HepG2 (cell line): Measurements from ENCODE around the gene PMFBP1. TPM values are rescaled to one million over a fixed set of nuclear protein-coding genes. Genes with fewer than 3 reads are reported as not detected.

Source experiments
- ATAC-seq: fragments of 200-7000 bp; cut with Tn5 transposase; 3 replicates; pipeline ENCODE4 v1.9.1; 2020; ENCODE audit warnings: mild to moderate bottlenecking, moderate library complexity
- BruUV-seq: library from RNA; stranded (reverse); fragments of 400-500 nt; replicated peaks from 2 replicates; lab custom pipeline; 2021; lab: Mats Ljungman, UMichigan
- CTCF ChIA-PET: fragments of 300-600 bp; formaldehyde crosslinking; extraction: SDS; loops from one replicate; lab custom pipeline; 2021; ENCODE audit warnings: low total read pairs, inconsistent platforms, low intra/inter-chr PET ratio; lab: Yijun Ruan, JAX
- POLR2A ChIA-PET: fragments of 350-600 bp; sonication (Branson Sonifier 250); formaldehyde crosslinking; loops from one replicate; lab custom pipeline; 2020; ENCODE audit warnings: antibody characterized with exemption, inconsistent platforms; lab: Yijun Ruan, JAX
- DNase-seq: peaks from one replicate; pipeline ENCODE4 v3.0.0-alpha.2; 2015; ENCODE audit warnings: low spot score
- FAIRE-seq: peaks from 3 replicates; lab custom pipeline; 2011; peaks lifted over from hg19 to GRCh38; lab: Jason Lieb, UNC
- H2AFZ ChIP-seq: one replicate; pipeline ENCODE4 v1.6.1; 2011; ENCODE audit warnings: low read length, inconsistent platforms
- H3K27ac ChIP-seq: fragments of 300-600 bp; 3 replicates; pipeline ENCODE4 v1.8.0; 2011; ENCODE audit warnings: mixed run types, mild to moderate bottlenecking, mixed read lengths, low read length, inconsistent platforms; ENCODE audit not compliant: insufficient read depth; ENCODE audit errors: extremely low read length
- H3K27me3 ChIP-seq, 2 experiments: fragments of 200-600 bp in 1 of 2; 2 replicates in 1 of 2; 3 replicates in 1 of 2; pipeline versions ENCODE4 v1.6.0 to v1.8.0; 2011; ENCODE audit warnings: low read length in 2 of 2, mild to moderate bottlenecking in 2 of 2, moderate library complexity in 2 of 2, inconsistent platforms in 1 of 2; ENCODE audit not compliant: insufficient read depth in 2 of 2, control insufficient read depth in 1 of 2
- H3K36me3 ChIP-seq, 2 experiments: fragments of 200-600 bp in 1 of 2; replicated peaks in 1 of 2; 2 replicates in 1 of 2; 3 replicates in 1 of 2; pipeline versions ENCODE4 v1.5.1 to v1.8.0; 2011; ENCODE audit warnings: low read length in 2 of 2, inconsistent platforms in 1 of 2; ENCODE audit not compliant: insufficient read depth in 2 of 2, control insufficient read depth in 1 of 2
- H3K4me1 ChIP-seq: 2 replicates; pipeline ENCODE4 v1.5.1; 2012; ENCODE audit warnings: low read length, inconsistent platforms; ENCODE audit not compliant: insufficient read depth
- H3K4me2 ChIP-seq: 2 replicates; pipeline ENCODE4 v1.6.0; 2011; ENCODE audit warnings: low read depth, low read length, inconsistent platforms
- H3K4me3 ChIP-seq, 3 experiments: fragments of 200-600 bp in 1 of 3; sonication (generic), shearing (Covaris generic) in 1 of 3; replicated peaks in 1 of 3; 2 replicates each; pipeline ENCODE4 v1.5.1; 2011 to 2016; ENCODE audit warnings: low read length in 3 of 3, inconsistent platforms in 2 of 3, low read depth in 2 of 3, mild to moderate bottlenecking in 2 of 3, control low read depth in 1 of 3, mixed read lengths in 1 of 3; ENCODE audit not compliant: insufficient read depth in 1 of 3
- H3K79me2 ChIP-seq: one replicate; pipeline ENCODE4 v1.6.1; 2011; ENCODE audit warnings: low read length, inconsistent platforms; ENCODE audit not compliant: insufficient read depth
- H3K9ac ChIP-seq: 2 replicates; pipeline ENCODE4 v1.6.0; 2011; ENCODE audit warnings: mild to moderate bottlenecking, low read depth, low read length, inconsistent platforms; ENCODE audit not compliant: insufficient read depth
- H3K9me3 ChIP-seq: 2 replicates; pipeline ENCODE4 v1.5.1; 2012; ENCODE audit warnings: mild to moderate bottlenecking, low read length
- H4K20me1 ChIP-seq: 2 replicates; pipeline ENCODE4 v1.6.0; 2011; ENCODE audit warnings: inconsistent platforms, mild to moderate bottlenecking, low read length, moderate library complexity; ENCODE audit not compliant: insufficient read depth
- ARNT ChIP-seq: fragments of 450-650 bp; IDR thresholded peaks from 2 replicates; pipeline ENCODE4 v1.6.1; 2017
- CHD4 ChIP-seq: fragments of 200-600 bp; sonication (generic); IDR thresholded peaks from 2 replicates; pipeline ENCODE4 v1.7.0; 2017; ENCODE audit warnings: mild to moderate bottlenecking, low read length, borderline replicate concordance
- EEA1 ChIP-seq: sonication (generic); formaldehyde crosslinking; IDR thresholded peaks from 2 replicates; pipeline ENCODE4 v1.5.1; 2020; ENCODE audit warnings: mild to moderate bottlenecking, missing genetic modification reagents, borderline replicate concordance
- HNRNPLL ChIP-seq: fragments of 200-400 bp; formaldehyde crosslinking; IDR thresholded peaks from 2 replicates; pipeline ENCODE4 v1.6.1; 2017; ENCODE audit warnings: mild to moderate bottlenecking, low read depth, low read length; ENCODE audit not compliant: poor library complexity, severe bottlenecking
- MZF1 ChIP-seq: sonication (generic); formaldehyde crosslinking; IDR thresholded peaks from 2 replicates; pipeline ENCODE4 v1.8.1; 2023; ENCODE audit warnings: mild to moderate bottlenecking, missing genetic modification reagents, borderline replicate concordance
- PAXIP1 ChIP-seq: sonication (generic); formaldehyde crosslinking; conservative IDR thresholded peaks from 2 replicates; pipeline ENCODE4 v1.4.0; 2020; ENCODE audit warnings: mild to moderate bottlenecking, missing genetic modification reagents, moderate library complexity
- PCBP2 ChIP-seq: fragments of 200-400 bp; formaldehyde crosslinking; optimal IDR thresholded peaks from 2 replicates; pipeline ENCODE3; 2018; ENCODE audit warnings: low read length, low read depth; ENCODE audit not compliant: poor library complexity, severe bottlenecking
- ZNF24 ChIP-seq: fragments of 450-650 bp; IDR thresholded peaks from 2 replicates; pipeline ENCODE4 v1.6.1; 2017; ENCODE audit warnings: antibody characterized with exemption, mild to moderate bottlenecking
- ZNF775 ChIP-seq: sonication (generic); formaldehyde crosslinking; IDR thresholded peaks from 2 replicates; pipeline ENCODE4 v1.4.0; 2020; ENCODE audit warnings: missing genetic modification reagents, mild to moderate bottlenecking, moderate library complexity, borderline replicate concordance
- in situ Hi-C: cut with HindIII; loops from 2 replicates; pipeline ENCODE4 v1.10.0; 2017; ENCODE audit warnings: low pct_unique_long_range_greater_than_20kb; ENCODE audit not compliant: extremely low pct_ligation_motif_present
- intact Hi-C: fragments of 100-400 bp; cut with micrococcal nuclease; formaldehyde crosslinking; loops from one replicate; pipeline ENCODE4 v1.10.0; 2022; ENCODE audit not compliant: unreplicated experiment
- polyA plus RNA-seq, 8 experiments: library from polyadenylated mRNA; depleted of rRNA in 3 of 8; stranded (reverse) in 7 of 8; unstranded in 1 of 8; fragments of >200 nt; fragmentation: Illumina TruSeq in 4 of 8; extraction: Trizol in 4 of 8; gene quantifications; 2 replicates each; pipeline versions ENCODE4 v1.2.1 to v1.2.3, GENCODE V29; 2011 to 2016; ENCODE audit warnings: low read depth in 4 of 8, missing spikeins in 1 of 8, mixed read lengths in 1 of 8; ENCODE audit not compliant: insufficient read depth in 1 of 8
- total RNA-seq, 5 experiments: library from RNA; depleted of rRNA; stranded (reverse); fragments of >200 nt; fragmentation: Illumina TruSeq; extraction: Trizol; gene quantifications; 2 replicates each; pipeline ENCODE4 v1.2.3, GENCODE V29; 2016; ENCODE audit warnings: low read depth in 1 of 5

PMFBP1 gene
- total and polyA plus RNA-seq, 2 of the 13 experiments (the other 11 are each of a cell fraction or from before 2014, with no cell fraction given) = 1.9 to 3.8 TPM

GRCh38 chr16:72182976-72183375 lies 11.0 kb upstream of the PMFBP1 start:
- intact Hi-C loops (no loop called here), in situ Hi-C loops (no loop called here)
- Histone ChIP-seq H3K36me3 (no peaks in the 10 kb centered on the region), H4K20me1 (no peaks in the 10 kb centered on the region), H3K4me1 (no peaks in the 10 kb centered on the region), H3K27me3 (no peaks in the 10 kb centered on the region), H3K4me2 (no peak overlapping the region), H3K4me3 (no peak overlapping the region), H3K79me2 (no peaks in the 10 kb centered on the region), H3K9me3 (no peaks in the 10 kb centered on the region), H3K27ac (no peak overlapping the region), H3K9ac (no peak overlapping the region), H2AFZ (no peak overlapping the region)
- CTCF ChIA-PET = no interaction called here
- BruUV-seq = no TSS peak
- DNase-seq = no peak
- no peak for ATAC-seq
- POLR2A ChIA-PET = no interaction called here
- no peak for FAIRE-seq
- TF ChIP-seq HNRNPLL (no peak), ARNT (no peak), PAXIP1 (CRISPR knock-in tag) (no peak), PCBP2 (no peak), EEA1 (CRISPR knock-in tag) (no peak), ZNF775 (no peak), ZNF24 (no peak), CHD4 (no peak), MZF1 (CRISPR knock-in tag) (no peak)
